ENCODE data around the gene POLR3GL. TPM values are rescaled to one million over a fixed set of nuclear protein-coding genes. Genes with fewer than 3 reads are reported as not detected.

Gene POLR3GL
- total RNA-seq, 1 donor from 2014 or later, result 21.4 TPM

DNA sequence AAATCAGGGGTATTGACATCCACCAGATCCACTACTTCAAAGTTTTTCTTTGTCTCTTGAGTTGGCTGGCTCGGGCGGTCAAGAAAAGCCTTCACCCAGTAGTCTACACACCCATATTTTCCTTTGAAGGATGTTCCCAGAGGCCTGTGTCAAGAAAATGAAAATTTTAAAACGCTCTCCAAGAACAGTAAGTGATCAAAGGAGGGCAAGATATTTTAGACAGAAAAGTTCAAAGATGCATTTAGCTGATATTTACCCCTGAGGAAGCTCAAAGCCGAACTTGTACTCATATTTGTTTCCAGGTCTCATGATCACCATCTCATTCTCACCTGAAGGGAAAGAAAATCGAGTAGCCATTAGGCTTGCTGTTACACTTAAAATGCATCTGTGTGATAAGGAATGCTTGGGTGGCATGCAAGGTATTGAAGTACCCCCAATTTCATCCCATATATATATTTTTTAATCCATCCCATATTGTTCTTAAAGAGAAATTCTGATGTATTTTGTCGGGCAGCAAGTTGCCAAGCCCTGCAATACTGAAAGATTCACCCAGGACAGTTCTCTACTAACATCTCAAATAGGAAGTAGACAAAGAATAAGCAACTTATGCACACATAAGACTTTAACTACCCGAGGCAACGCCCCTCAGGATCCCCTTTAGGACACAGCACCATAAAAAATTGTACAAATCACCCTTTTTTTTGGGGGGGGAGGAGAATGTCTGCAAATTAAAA lies 30.8 kb downstream of the POLR3GL start:
- H3K27ac ChIP-seq, result peak overlapping the region; percentile 99
- ATAC-seq (no peak), DNase-seq (no peak)
- H3K4me3 ChIP-seq, result peak overlapping the region; percentile 92
- TF ChIP-seq, protein P1, sequence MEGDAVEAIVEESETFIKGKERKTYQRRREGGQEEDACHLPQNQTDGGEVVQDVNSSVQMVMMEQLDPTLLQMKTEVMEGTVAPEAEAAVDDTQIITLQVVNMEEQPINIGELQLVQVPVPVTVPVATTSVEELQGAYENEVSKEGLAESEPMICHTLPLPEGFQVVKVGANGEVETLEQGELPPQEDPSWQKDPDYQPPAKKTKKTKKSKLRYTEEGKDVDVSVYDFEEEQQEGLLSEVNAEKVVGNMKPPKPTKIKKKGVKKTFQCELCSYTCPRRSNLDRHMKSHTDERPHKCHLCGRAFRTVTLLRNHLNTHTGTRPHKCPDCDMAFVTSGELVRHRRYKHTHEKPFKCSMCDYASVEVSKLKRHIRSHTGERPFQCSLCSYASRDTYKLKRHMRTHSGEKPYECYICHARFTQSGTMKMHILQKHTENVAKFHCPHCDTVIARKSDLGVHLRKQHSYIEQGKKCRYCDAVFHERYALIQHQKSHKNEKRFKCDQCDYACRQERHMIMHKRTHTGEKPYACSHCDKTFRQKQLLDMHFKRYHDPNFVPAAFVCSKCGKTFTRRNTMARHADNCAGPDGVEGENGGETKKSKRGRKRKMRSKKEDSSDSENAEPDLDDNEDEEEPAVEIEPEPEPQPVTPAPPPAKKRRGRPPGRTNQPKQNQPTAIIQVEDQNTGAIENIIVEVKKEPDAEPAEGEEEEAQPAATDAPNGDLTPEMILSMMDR (IDR thresholded peaks at IDR 0.05), result no peak
- intact Hi-C loops (cut with DNase I), result no loop called here
- no peaks in the 10 kb centered on the region for H3K27me3 ChIP-seq
- peaks cover 36% of the 10 kb centered on the region for H3K36me3 ChIP-seq
- H3K4me1 ChIP-seq, result peaks cover 52% of the 10 kb centered on the region
- H3K9me3 ChIP-seq, result no peaks in the 10 kb centered on the region

DNA sequence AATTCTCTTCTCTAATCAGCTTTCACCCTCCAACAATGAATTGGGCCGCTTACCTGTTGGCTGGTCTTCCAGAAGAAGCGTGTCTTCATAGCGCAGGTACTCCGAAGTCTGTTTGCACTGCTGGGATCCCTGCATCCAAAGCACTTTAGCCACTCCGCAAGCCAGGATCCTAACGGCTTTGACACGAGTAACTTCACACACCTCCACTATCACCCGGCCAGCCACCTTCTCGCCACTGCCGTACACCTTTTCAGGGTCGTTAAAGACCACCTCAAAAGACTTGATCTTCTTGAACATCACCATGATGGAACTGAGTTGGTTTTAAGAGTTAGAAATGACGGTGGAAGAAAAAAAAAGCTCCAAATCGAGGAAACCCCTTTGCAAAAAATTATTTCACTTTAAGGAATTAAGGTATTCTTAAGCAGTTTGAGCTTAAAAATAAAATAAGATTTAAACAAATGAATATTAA lies 31.5 kb downstream of the POLR3GL start:
- Histone ChIP-seq H3K4me3 (peak overlapping the region; percentile 92), H3K9me3 (no peaks in the 10 kb centered on the region), H3K27me3 (no peaks in the 10 kb centered on the region), H3K4me1 (peaks cover 48% of the 10 kb centered on the region), H3K36me3 (peaks cover 36% of the 10 kb centered on the region), H3K27ac (peak overlapping the region; percentile 99)
- ATAC-seq, result no peak
- intact Hi-C loops (cut with DNase I), result no loop called here
- TF ChIP-seq, protein P1 (IDR thresholded peaks at IDR 0.05), result no peak
- no peak for DNase-seq

DNA sequence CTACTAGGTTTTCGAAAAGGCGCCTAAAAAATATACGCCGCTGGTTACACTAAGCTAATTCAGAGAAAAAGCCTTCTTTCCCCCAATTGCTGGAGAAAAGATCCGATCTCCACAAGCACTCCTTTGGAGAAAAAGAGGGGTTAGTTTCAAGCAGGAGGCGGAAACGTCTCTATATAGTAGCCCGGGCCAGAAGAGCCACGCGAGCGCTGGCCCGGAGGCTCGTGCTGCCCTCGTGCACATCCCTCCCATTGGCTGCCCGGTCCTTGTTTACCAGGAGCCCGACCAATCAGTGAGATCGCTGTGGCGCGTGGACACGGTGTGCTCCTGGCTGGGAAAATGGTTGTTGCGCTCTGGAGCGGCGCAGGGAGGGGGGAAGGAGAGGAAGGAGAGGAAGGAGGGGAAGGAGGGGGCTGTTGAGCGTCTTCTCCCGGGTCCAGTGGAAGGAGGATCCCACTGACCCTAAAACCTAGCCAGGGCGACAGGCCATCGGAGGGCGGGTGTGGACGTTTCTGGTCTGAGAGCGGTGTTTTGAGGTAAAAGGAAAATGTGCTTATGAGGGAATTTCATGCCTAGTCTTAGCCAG lies 32.0 kb downstream of the POLR3GL start, which contains the start of gene TXNIP:
TSS of gene TXNIP (minus strand) at position 147 of the 583 bp plus-strand sequence. CDS start 313 bp downstream, outside the sequence.
- Histone ChIP-seq H3K4me1 (peaks cover 49% of the 10 kb centered on the region), H3K9me3 (no peaks in the 10 kb centered on the region), H3K4me3 (peak within 1 kb of the TSS; percentile 92), H3K27me3 (no peaks in the 10 kb centered on the region), H3K36me3 (peaks cover 36% of the 10 kb centered on the region), H3K27ac (peak within 1 kb of the TSS; percentile 99)
- peak; percentile 100 for DNase-seq
- intact Hi-C loops (cut with DNase I), result no loop called here
- ATAC-seq, result peak; percentile 93
- TF ChIP-seq, protein P1 (IDR thresholded peaks at IDR 0.05), result no peak

DNA sequence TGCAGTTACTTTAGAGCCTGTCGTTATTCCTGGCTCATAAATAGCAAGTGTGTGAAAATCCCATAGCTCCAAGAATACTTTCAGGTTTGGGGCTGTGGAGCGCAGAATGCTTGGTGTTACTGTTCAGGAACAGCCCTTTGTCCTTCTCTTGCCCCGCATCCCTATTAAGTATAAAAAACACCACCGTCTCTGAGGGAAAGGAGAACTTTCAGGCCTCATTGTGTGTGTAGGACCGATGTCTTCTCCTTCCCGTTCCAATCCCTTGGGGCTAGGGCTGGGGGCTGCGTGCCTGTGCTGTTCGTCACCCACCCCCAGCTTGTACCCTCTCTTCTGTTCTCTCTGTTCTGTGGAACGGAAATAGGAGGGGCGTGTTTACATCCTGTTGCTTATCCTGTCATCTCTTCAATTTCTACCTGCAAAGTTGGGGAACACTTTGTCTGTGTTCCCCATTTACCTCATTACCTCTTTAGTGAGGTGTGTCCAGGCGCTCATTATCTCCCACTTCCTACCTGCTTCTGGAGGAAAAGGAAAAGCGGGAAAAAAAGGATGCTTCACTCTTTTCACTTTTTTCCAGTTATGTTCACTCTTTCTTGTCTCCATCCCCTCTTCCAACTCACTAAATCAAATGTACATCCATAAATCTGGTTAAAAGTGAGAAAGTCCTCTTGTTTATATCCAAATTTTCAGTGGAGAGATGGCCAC lies 32.7 kb downstream of the POLR3GL start:
- ATAC-seq, result peak; percentile 30
- peak overlapping the region; percentile 92 for H3K4me3 ChIP-seq

DNA sequence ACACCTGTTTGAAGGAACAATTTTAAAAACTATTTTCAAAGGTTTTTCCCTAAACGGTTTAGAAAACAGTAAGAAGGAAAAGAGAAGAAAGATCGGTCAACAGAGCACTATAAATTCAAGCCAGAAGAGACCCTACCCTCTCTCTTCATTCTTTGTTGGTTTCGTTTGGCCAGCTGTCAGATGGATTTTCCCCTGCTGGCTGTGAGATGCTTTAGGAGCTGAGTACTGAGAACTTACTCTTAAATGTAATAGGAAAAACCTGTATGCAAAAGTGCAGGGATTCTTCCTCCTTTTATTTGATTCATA lies 33.2 kb downstream of the POLR3GL start:
- TF ChIP-seq, protein P1 (IDR thresholded peaks at IDR 0.05), result no peak
- intact Hi-C loops (cut with DNase I), result no loop called here
- Histone ChIP-seq H3K9me3 (no peaks in the 10 kb centered on the region), H3K4me3 (peak overlapping the region; percentile 92), H3K27ac (peak overlapping the region; percentile 99), H3K4me1 (peaks cover 44% of the 10 kb centered on the region), H3K27me3 (no peaks in the 10 kb centered on the region), H3K36me3 (peaks cover 30% of the 10 kb centered on the region)
- DNase-seq, result no peak
- no peak for ATAC-seq

More for the DNA sequence above, 32.7 kb downstream of the POLR3GL start:
- TF ChIP-seq, protein P1 (IDR thresholded peaks at IDR 0.05), result no peak
- Histone ChIP-seq H3K4me1 (peaks cover 49% of the 10 kb centered on the region), H3K27me3 (no peaks in the 10 kb centered on the region), H3K36me3 (peaks cover 35% of the 10 kb centered on the region), H3K27ac (peak overlapping the region; percentile 99), H3K9me3 (no peaks in the 10 kb centered on the region)
- intact Hi-C loops (cut with DNase I), result no loop called here
- DNase-seq, result peak; percentile 73

Data from upper lobe of right lung (tissue), 1 donor.